ENCODE results near the gene UBAP2L.
"Not testable (repeated sequence)": the region's sequence is repeated elsewhere in the genome, so short reads cannot be mapped to it uniquely, and the experiment has no call there.

The UBAP2L gene

GRCh38 chr1:154198756-154199562 lies 21.8 kb upstream of the UBAP2L start:
- peak; percentile 61 for DNase-seq
- peak overlapping the region; percentile 25 for H3K4me3 ChIP-seq (ENCODE audit: low read depth, low read length)

GRCh38 chr1:154199563-154199879 lies 21.2 kb upstream of the UBAP2L start:
- no peaks in the 10 kb centered on the region for H3K27me3 ChIP-seq
- H3K9me3 ChIP-seq, result no peaks in the 10 kb centered on the region
- DNase-seq, result no peak
- TF ChIP-seq CTCF (IDR thresholded peaks at IDR 0.05; ENCODE audit: low read depth, low read length), result no peak; the same call in none of the 2 replicates
- H3K4me1 ChIP-seq, result no peaks in the 10 kb centered on the region
- no peaks in the 10 kb centered on the region for H3K36me3 ChIP-seq
- no peak overlapping the region; the same call in 1 of the 2 replicates for H3K4me3 ChIP-seq (ENCODE audit: low read depth, low read length)

More at GRCh38 chr1:154198756-154199562, 21.8 kb upstream of the UBAP2L start:
- Histone ChIP-seq H3K36me3 (no peaks in the 10 kb centered on the region), H3K9me3 (no peaks in the 10 kb centered on the region), H3K4me1 (no peaks in the 10 kb centered on the region), H3K27me3 (no peaks in the 10 kb centered on the region)
- TF ChIP-seq CTCF (IDR thresholded peaks at IDR 0.05; ENCODE audit: low read depth, low read length), result peak; percentile 62

GRCh38 chr1:154205778-154206177 lies 15.0 kb upstream of the UBAP2L start:
- not testable (repeated sequence) for DNase-seq
- H3K36me3 ChIP-seq, result peaks cover 45% of the 10 kb centered on the region

GRCh38 chr1:154206196-154206595 lies 14.6 kb upstream of the UBAP2L start, which contains the start of gene CFAP141:
CFAP141 (minus strand) TSS chr1:154206333; CDS start chr1:154206307, 26 bp downstream.
- Histone ChIP-seq H3K27me3 (no peaks in the 10 kb centered on the region), H3K9me3 (no peaks in the 10 kb centered on the region), H3K4me3 (ENCODE audit: low read depth, low read length) (no peak within 1 kb of the TSS), H3K36me3 (peaks cover 48% of the 10 kb centered on the region), H3K4me1 (no peaks in the 10 kb centered on the region)
- DNase-seq, result no peak
- no peak for TF ChIP-seq CTCF (IDR thresholded peaks at IDR 0.05; ENCODE audit: low read depth, low read length)

More at GRCh38 chr1:154205778-154206177, 15.0 kb upstream of the UBAP2L start:
- not testable (repeated sequence) for H3K4me3 ChIP-seq (ENCODE audit: low read depth, low read length); H3K27me3 ChIP-seq; H3K9me3 ChIP-seq; H3K4me1 ChIP-seq

GRCh38 chr1:154207262-154207661 lies 13.5 kb upstream of the UBAP2L start:
- Histone ChIP-seq H3K36me3 (peaks cover 58% of the 10 kb centered on the region), H3K9me3 (no peaks in the 10 kb centered on the region), H3K4me1 (no peaks in the 10 kb centered on the region), H3K27me3 (no peaks in the 10 kb centered on the region), H3K4me3 (ENCODE audit: low read depth, low read length) (no peak overlapping the region)
- no peak for DNase-seq
- TF ChIP-seq CTCF (IDR thresholded peaks at IDR 0.05; ENCODE audit: low read depth, low read length), result no peak

GRCh38 chr1:154208677-154209388 lies 11.9 kb upstream of the UBAP2L start:
- no peaks in the 10 kb centered on the region for H3K27me3 ChIP-seq
- DNase-seq, result no peak
- H3K9me3 ChIP-seq, result no peaks in the 10 kb centered on the region
- TF ChIP-seq CTCF (IDR thresholded peaks at IDR 0.05; ENCODE audit: low read depth, low read length), result no peak
- H3K36me3 ChIP-seq, result peaks cover 74% of the 10 kb centered on the region
- no peaks in the 10 kb centered on the region for H3K4me1 ChIP-seq
- H3K4me3 ChIP-seq (ENCODE audit: low read depth, low read length), result no peak overlapping the region
